ENCODE measurements around the gene PIGBOS1.
"Not testable (repeated sequence)": the region's sequence is repeated elsewhere in the genome, so short reads cannot be mapped to it uniquely, and the experiment has no call there.

The PIGBOS1 gene

DNA sequence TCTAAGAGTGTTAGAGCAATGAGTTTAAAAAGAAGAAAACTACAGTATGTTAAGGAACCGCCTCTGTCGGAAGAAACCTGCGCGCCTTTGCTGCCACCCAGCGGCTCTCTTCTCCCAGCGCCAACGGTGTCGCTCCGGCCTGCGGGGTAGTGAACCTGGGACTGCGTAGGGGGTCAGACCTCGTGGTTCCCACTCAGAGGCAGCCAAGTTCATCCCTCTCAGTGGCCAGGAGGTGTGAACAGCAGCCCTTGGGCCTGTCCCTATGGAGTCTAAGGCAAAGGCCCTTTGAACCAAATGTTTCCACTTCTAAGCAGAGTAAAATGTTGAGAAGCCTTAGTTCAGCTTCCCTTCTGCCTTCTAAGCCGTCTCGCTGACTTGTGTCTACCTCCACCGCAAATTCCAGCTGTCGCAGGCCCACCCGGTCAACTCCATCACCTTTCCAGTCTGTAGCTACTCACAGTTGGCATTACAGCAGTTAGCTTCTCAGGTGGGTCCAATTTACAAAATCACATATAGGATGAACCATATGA is 28.3 kb downstream of the PIGBOS1 start:
- DNase-seq (ENCODE audit: low read depth in 2 of 2): peak; percentile 66 to 75

DNA sequence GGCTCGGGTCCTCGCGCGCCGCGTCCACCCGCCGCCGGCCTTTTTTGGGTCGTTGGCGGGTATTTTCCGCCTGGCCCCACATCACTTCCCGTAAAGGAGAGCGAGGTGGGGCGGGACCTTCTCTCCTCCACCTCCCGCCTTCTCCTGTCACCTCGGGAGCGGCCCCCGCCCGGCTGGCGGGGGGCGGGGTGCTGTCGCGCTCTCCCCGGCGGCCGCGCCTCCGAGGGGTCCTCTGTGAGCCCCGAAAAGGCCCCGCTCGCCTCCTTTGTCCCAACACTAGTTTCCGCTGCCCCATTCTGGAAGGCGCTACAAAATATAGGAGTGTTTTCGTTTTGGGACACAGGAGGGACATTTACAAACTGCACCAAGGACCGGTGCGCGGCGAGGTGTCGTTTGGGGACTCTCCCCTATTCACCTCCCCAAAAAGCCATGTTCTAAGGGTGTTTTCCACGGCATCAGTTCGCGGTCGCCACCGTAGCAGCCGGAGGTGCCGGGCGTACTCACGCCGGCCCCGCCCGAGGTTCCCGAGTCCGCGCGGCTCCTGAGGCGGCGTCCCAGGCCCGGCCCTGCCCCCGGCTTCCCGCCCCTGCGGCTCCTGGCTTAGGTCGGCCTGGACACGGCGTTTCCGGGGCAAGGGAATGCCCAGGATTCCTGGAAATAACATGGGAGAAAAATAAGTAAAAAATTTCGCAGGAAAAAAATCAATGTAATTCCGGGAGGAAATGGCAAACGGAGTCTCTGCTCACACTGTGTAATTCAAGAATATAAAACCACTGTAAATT is 29.0 kb downstream of the PIGBOS1 start, which contains the start of gene RAB27A:
TSS of gene RAB27A (minus strand) at position 68 of the 782 bp plus-strand sequence. CDS start 54,879 bp downstream, outside the sequence.
- DNase-seq (ENCODE audit: low read depth in 2 of 2): peak; percentile 58 to 59

DNA sequence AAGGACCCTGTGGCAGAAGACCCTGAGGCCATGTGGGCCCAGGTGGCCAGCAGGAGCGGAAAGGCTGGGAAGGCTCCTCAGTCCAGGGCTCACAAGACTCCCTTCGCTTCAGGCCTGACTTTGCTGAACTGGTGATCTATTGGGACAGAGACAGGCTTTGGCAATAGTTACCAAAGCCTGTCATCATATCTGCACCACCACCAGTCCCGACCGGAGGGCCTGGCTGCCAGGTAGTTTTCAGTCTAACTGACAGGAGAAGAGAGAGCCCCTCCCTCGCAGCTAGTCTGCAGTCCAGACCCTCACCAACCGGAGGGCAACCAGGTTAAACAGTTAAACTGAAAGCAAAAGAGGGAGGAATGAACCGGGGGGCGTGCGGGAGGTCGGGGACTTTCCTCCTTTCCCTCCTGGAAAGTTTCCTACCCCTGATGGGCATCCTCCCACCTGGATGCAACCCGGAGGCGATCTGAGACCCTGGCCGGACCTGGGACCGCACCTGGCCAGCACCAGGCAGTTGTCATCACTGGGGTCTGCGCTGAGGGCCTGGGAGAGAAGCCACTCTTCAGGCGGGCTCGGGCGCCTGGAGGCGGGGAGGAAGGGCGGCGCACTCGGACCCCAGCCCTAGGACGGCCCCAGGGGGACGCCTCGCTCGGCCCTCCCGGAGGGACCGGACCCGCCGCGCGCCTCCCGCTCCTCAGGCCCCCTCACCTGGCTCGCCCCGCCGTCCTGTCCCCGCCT is 29.7 kb downstream of the PIGBOS1 start:
- peak in 1 of 2 donors; percentile 6 for DNase-seq (ENCODE audit: low read depth in 2 of 2)

DNA sequence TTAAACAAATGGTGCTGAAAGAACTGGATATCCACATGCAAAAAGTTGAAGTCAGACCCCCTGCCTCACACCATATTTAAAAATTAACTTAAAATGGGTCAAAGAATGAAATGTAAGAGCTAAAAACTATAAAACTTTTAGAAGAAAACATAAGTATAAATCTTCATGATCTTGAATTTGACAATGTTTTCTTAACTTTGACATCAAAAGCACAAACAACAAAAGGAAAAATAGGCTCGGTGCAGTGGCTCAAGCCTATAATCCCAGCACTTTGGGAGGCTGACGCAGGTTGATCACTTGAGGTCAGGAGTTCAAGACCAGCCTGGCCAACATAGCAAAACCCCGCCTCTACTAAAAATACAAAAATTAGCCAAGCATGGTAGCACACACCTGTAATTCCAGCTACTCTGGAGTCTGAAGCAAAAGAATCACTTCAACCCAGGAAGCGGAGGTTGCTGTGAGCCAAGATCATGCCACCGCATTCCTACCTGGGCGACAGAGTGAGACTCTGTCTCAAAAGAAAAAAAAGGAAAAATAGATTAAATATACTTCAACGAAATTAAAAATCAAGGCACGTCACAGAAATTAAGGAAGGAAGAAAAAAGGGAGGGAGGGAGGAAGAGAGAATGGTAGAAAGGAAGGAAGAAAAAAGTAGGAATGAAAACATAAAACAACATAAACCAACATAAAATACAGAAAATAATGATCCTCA is 30.8 kb downstream of the PIGBOS1 start:
- DNase-seq (ENCODE audit: low read depth in 2 of 2): no peak

DNA sequence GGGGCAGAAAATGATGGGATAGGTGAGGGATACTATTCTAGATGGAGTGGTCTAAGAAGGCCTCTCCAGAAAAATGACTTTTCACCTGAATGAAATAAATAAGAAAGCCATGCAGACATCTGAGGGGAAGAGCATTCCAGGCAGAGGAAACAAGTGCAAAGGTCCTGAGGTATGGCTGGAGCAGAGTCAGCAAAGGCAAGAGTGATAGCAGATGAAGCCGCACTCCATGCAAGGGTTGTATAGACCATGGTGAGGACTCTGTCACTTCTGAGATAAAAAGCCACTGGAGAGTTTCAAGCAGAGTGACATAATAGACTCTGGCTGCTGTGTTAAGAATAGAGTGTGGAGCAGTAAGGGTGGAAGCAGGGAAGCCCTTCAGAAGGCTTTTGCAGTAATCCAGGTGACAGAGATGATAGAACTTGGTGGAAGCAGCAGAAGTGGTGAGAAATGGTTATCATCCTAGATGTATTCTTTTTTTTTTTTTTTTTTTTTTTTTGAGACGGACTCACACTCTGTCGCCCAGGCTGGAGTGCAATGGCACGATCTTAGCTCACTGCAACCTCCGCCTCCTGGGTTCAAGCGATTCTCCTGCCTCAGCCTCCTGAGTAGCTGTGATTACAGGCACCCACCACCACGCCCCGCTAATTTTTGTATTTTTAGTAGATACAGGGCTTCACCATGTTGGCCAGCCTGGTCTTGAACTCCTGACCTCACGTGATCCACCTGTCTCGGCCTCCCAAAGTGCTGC is 32.3 kb downstream of the PIGBOS1 start:
- DNase-seq (ENCODE audit: low read depth in 2 of 2): not testable (repeated sequence)

DNA sequence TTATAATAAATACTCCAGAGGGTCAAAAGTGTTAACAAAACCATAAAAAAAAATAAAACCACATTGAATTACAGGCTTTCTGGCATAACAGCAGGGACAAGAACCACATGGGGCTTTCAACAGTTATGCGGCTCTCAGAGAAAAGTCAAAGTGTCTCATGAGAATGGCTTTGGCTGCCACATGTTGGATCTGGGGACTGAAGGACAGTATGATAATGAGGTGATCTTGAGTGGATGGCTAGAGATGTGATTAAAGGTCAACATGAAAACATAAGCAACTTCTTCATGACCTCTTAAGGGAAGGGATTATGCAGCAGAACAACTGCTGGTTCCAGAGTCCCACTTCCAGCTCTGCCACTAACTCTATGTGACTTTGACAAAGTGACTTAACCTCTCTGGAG is 34.5 kb downstream of the PIGBOS1 start:
- no peak for DNase-seq (ENCODE audit: low read depth in 2 of 2)

DNA sequence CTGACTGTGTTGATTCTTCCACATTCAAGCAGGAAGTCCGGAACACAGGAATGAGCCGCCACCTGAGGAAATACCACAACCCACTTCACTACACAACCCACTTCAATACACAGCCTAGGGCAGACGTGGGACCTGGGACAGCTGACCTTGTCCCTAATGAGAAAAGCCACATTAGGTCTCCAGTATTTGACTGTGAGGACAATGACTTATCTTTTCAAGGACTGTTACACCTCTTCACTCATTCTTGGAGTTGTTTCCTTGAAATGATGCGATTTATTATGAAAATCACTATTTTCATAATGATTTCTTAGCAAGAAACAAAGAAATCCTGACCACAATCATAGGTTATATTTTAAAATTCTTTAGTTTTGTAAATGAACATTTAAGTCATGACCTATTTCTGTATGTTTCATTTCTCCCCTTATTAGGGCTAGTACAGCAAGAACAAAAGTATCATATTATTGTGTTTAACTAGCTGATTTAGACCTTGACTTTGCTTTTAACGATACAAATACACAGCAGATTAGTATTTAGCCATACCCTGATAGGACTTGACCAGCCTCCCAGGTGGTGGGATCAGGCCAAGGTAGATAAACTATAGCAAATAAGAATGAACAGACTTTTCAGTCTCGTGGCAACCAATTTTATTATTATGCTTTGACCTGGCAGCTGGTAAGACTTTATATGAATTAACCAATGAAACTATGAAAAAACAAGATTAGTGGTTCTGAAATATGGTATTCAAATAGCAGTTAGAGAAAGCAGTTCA is 35.4 kb downstream of the PIGBOS1 start:
- DNase-seq (ENCODE audit: low read depth in 2 of 2): no peak

DNA sequence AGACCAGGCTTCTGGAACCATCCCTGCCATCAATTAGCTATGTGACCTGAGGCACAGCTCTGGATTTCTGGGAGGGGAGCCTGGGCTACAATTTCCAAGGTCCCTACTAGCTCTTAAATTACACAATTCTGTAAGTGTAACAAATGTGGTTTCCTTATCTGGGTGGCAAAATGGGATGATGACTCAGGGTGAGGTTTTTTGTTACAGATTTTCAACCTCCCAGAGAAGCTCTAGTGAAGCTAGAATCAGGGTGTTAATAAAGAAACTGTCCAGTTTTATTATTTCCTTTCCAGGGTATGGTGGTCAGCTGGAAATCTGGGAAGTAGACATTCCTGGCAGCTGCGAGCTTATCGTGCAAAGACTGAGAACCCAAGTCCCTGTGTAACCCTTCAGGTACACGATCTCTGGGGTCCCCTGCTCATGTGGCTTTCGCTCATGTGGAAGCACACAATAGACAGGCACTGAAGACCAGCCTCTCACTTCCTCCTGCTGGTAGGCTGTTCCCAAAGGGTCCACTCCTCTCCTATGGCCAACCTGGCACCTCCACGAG is 36.6 kb downstream of the PIGBOS1 start:
- no peak for DNase-seq (ENCODE audit: low read depth in 2 of 2)

DNA sequence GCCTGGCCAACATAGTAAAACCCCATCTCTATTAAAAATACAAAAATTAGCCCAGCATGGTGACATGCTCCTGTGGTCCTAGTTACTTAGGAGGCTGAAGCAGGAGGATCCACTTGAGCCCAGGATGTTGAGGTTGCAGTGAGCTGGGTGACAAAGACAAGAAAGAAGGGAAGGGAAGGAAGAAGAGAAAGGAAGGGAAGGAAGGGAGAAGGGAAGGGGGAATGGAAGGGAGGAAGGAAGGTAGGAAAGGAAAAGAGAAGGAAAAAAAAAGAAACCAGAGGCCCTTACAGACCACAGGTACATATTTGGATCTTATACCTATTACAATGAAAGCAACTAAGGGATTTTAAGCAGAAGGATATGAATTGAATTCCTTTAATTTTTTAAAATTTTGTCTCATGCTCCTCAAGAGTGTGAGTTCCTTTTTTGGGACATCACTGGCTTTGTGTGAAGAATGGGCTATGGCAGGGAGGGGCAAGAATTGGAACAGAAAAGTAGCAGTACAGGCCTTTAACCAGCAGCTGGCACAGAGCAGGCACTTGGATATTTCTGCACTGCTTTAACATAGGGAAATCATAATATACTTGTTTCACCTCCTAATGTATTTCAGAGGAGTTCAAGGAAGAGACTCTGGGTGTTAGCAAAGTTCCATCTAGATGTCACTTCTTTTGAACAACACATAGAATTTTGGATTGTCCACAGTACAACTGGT is 37.2 kb downstream of the PIGBOS1 start:
- DNase-seq (ENCODE audit: low read depth in 2 of 2): no peak

DNA sequence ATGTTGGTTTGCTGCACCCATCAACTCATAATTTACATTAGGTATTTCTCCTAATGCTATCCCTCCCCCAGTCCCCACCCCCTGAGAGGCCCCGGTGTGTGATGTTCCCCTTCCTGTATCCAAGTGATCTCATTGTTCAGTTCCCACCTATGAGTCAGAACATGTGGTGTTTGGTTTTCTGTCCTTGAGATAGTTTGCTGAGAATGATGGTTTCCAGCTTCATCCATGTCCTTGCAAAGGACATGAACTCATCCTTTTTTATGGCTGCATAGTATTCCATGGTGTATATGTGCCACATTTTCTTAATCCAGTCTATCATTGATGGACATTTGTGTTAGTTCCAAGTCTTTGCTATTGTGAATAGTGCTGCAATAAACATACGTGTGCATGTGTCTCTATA is 38.3 kb downstream of the PIGBOS1 start:
- DNase-seq (ENCODE audit: low read depth in 2 of 2): not testable (repeated sequence)

DNA sequence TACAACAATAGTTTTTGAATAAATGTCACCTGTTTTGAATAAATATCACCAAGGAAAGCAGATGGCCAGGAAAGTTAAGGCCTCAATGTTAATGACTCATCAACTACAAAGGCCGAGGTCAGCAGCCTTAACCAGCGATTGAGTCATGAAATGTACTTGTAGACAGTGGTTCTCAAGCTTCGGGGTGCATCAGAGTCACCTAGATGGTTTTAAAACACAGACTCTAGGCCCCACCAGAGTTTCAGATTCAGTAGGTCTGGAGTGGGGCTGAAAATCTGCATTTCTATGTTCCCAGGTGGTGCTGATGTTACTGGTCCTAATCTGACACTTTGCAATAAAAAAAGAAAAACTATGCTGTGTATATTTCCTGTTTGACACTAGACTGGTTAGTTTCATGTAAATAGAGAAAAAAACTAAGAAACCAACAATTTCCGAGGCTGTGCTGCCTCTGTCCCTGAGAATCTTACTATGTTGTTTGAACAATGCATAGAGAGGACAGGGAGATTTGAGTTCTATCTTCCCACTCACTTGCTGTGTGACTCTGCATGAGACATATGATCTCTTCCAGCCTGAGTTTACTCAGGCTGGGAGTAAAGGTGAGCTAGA is 39.1 kb downstream of the PIGBOS1 start:
- peak in 1 of 2 donors; percentile 32 for DNase-seq (ENCODE audit: low read depth in 2 of 2)

DNA sequence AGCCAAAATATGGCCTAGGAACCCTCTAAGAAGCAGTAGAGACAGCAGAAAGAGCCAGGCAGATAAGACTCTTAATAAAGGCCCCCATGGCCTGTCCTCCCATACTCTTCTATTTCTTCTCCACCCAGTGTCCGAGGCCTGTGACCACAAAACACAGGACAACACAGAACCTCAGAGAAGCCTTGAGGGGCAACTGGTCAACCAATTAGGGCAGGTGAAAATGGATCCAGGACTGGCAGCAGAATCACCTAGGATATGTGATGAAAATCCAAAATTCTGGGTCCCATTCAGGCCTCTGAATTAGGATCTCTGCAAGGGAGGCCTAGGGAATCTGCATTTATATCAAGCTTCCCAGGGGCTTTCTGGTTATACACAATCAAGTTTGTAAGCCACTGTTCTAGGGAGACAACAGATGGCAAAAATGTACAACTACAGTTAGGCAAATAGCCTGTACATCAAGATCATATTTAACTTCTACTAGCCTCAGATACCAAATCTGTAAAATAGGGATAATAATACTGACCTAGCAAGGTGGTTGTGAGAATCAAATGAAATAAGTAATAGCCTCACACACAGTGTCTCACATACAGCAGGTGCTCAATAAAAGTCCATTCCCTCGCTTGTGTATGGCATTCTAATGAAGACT is 39.7 kb downstream of the PIGBOS1 start:
- DNase-seq (ENCODE audit: low read depth in 2 of 2): no peak

DNA sequence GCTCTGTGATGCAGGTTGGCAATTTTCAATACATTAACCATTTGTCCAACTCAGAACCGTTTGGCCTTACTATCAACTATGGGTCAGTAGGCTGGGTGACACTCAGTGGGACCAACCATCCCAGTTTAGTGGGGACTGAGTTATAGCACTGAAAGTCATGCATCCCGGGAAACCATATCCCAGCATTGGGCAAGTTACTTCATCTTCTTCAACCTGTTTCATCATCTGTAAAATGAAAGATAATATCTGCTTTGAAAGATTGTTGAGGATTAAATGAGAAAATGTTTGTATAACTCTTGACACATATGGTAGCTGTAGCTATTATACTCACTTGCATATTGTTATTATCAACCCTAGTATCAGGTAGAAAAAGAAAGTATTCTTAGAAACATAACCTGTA is 41.2 kb downstream of the PIGBOS1 start:
- no peak for DNase-seq (ENCODE audit: low read depth in 2 of 2)

DNA sequence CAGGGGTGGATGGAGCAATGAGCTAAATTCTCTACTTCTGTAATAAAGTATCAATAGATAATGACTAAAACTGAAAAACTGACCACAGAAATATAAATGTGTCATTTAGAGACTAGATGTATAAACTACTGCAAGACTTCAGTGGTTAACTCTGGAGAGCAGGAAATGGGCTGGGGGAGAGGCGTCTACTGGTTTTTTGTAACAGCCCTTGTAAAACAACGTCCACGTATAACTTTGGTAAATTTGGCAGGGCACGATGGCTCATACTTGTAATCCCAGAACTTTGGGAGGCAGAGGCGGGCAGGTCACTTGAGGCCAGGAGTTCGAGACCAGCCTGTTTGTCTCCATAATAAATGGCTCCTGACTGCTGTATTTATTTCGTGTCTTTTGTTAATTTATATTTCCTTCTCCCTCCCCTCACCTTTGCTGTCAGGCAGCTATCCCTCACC is 41.8 kb downstream of the PIGBOS1 start:
- no peak for DNase-seq (ENCODE audit: low read depth in 2 of 2)

DNA sequence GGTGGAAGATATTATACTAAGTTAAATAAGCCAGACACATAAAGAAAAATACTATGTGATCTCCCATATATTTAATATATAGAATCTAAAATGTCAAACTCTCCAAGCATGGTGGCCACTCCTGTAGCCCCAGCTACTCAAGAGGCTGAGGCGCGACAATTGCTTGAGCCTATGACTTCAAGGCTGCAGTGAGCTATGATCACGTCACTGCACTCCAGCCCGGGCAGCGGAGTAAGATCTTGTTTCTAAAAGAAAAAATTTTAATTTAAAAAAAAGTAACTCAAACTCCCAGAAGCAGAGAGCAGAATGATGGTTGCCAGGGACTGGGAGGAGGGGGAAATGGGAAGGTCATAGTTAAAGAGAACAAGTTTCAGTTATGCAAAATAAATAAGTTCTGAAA is 42.6 kb downstream of the PIGBOS1 start:
- no peak for DNase-seq (ENCODE audit: low read depth in 2 of 2)

DNA sequence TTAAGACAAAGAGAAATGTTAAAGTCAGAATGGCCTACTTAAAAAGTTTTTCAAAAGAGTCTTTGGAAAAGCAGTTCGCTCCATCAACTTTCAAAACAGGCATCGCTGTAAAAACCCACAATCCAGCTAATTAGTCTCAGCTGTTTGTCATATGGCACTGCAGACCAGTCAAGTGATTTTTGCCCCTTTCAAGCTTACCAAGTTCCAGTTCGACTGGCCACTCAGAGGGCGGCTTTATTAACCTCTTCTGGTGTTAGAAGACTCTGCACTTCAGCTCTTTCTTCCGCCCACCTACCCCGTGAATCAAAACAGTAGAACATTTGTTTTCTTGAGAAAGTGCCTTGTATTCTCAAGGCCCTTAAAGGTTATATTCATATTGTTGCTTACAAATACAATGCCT is 48.6 kb downstream of the PIGBOS1 start:
- DNase-seq (ENCODE audit: low read depth in 2 of 2): no peak

DNA sequence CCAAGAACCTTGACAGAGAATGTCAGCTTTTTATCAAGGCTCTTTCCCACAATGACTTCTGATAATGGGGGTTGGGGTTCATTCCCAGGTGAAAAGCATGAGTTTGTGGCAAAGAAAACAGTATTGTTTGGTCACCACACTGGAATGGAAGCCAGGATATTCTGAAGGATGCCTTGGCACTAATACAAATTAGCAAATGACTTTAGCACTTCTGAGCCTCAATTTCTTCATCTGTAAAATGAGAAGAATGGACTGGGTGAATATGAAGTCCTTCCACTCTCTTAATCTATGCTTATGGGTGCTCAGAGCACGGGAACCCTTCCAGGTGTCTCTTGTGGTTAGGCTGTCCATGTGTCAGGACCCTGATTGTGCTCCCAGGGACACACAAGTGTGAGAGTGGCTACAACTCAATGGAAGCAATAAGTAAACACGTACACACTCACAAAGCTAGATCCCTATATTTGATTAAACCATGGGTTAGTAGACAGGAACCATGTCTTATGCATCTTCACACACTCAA is 50.7 kb downstream of the PIGBOS1 start:
- no peak for DNase-seq (ENCODE audit: low read depth in 2 of 2)

DNA sequence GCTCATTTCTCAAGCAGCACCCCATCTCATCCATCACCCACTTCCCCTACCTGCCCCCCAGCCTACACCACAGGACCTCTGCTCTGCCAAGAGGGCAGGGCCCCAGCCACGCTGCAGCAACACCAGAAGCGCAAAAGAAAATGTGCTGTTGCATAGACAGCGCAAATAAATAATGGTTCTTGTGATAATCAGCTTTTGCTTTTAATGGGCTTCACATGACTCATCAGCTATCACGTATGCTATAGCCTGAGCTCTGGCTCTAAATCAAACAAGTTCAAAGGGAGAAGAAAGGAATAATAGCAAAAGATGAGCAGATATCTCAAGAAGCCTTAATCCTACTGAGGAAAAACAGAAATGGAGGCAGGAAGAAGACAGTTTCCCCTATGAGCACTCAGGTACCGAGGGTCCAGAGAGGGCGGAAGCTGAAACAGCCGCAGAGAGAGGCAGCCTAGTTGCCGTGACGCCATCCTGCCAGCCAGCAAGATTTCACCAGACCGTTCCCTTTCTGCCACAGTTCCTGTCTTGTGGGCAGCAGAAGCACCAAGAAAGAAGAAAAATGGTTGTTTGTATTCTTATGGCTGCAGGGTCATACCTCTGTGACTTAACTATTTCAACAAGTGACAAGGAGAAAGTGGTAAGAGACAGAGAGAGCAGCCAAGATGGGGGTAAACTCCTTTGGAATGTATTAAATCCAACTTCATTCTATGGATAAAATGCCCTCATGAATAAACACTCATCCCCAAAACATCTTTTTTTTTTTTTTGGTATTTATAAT is 51.3 kb downstream of the PIGBOS1 start:
- DNase-seq (ENCODE audit: low read depth in 2 of 2): peak; percentile 36 to 40
